Activated T-cell treated with anti-CD3 and anti-CD28 coated beads, Interleukin-2, amount 50 U/mL, for 4 hours (primary cell): ENCODE measurements around the gene HMGA1. TPM values are rescaled to one million over a fixed set of nuclear protein-coding genes. Genes with fewer than 3 reads are reported as not detected.
A peak's percentile ranks its signal among the peaks of the same experiment; 100 is the strongest.

Source experiments
- ATAC-seq, 2 donors: fragments of 200-7000 bp; cut with Tn5 transposase; one replicate each; pipeline ENCODE4 v1.10.0; 2021
- DNase-seq: peaks from one replicate; pipeline ENCODE4 v3.0.0-alpha.2; 2020
- H3K27me3 Mint-ChIP-seq: one replicate; pipeline ENCODE4 v1.8.0; 2021; ENCODE audit warnings: low read depth, mixed read lengths
- H3K36me3 Mint-ChIP-seq: one replicate; pipeline ENCODE4 v1.8.0; 2022; ENCODE audit warnings: mixed read lengths; ENCODE audit not compliant: insufficient read depth
- H3K4me1 Mint-ChIP-seq: one replicate; pipeline ENCODE4 v1.8.0; 2021; ENCODE audit warnings: low read depth, mixed read lengths
- H3K4me3 Mint-ChIP-seq: one replicate; pipeline ENCODE4 v1.8.0; 2021; ENCODE audit warnings: mild to moderate bottlenecking, moderate library complexity, mixed read lengths
- H3K9me3 Mint-ChIP-seq: one replicate; pipeline ENCODE4 v1.8.0; 2021; ENCODE audit warnings: mixed read lengths
- total RNA-seq, 3 donors: library from RNA; stranded (reverse); gene quantifications; one replicate each; pipeline ENCODE4 v1.2.1, GENCODE V29; 2021

Gene HMGA1
- total RNA-seq, 3 donors from 2014 or later, result 646 to 976 (median 781) TPM

DNA sequence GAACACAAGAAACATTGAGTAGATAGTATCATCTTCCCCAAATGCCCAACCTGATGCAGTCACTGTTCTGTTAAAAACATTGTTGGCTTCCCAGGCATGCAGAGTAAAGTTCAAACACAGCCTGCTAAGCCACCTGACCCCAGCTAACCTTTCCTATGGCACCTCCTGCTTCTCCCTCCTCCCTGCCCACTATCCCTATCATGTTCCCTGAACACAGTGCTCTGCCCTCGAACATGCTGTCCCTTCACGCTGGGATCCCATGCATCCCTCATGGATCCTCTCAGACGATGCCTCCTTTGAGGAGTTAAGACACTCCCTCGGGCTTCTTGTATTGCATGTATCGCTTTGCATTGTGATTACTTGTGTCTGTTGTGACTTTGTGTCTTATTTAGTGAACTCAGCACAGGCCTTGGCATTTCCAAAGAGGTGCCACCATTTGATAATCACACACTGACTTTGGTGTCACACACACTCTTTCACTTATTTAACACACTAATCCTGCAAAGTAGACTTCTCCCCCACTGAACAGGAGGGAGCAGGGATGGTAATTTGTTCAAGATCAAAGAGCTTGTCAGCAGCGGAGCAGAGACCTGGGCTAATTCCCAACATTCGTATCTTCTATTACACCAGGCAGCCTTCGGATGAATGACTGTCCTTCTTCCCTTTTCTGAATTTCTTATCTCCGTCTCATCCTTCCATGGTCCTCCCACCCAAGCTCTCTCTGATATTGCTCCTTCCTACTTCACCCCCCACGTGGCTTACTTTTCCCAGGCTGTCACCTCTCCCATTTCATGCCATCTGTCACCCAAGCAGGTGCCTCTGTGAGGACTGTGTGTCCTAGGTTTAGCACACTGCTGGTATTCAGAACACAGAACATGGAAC is 40.4 kb downstream of the HMGA1 start:
- no peak for DNase-seq
- Mint-ChIP-seq H3K4me3 (no peak overlapping the region), H3K4me1 (peaks cover 2% of the 10 kb centered on the region), H3K9me3 (no peaks in the 10 kb centered on the region), H3K27me3 (no peaks in the 10 kb centered on the region), H3K36me3 (peaks cover 21% of the 10 kb centered on the region)
- ATAC-seq, result no peak

DNA sequence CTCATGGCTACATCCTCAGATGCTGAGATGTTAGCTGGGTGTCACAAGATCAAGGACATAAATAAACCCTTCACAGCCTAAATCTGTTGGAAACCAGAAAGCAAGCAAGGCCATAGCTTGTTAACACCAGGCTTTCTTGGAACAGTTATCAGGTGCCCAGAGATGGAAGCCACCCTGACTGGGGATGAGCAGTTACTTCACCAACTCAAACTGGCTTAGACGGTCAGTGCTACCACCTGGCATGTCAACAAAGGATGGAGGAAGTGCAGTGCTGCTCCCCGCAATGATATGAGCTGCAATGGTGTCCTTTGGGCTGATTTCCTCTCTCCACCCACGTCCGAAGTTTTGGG is 41.1 kb downstream of the HMGA1 start:
- peaks cover 2% of the 10 kb centered on the region for H3K4me1 Mint-ChIP-seq

DNA sequence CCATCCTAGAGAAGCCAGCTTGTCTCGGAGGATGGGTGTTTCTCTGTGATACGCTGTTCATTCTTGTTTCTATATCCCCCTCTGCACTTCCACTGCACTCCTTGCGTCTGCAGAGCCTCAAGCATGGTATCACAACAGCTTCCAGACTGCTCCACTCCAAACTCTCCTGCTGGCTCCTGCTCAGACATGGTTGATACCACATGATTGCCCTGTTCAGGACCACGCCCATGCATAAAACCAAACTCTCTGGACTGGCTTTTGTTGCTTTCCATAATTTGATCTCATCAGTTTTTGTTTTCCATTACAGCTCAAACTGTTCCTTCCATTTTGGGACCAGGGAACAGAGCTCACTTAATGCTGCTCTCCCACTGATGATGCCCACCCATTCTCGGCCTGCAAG is 42.2 kb downstream of the HMGA1 start:
- Mint-ChIP-seq H3K4me3 (no peak overlapping the region), H3K4me1 (peaks cover 2% of the 10 kb centered on the region), H3K36me3 (peaks cover 29% of the 10 kb centered on the region), H3K27me3 (no peaks in the 10 kb centered on the region), H3K9me3 (no peaks in the 10 kb centered on the region)
- ATAC-seq (no peak), DNase-seq (no peak)

More for the DNA sequence above, 41.1 kb downstream of the HMGA1 start:
- H3K36me3 Mint-ChIP-seq, result peaks cover 26% of the 10 kb centered on the region
- no peak for DNase-seq
- H3K4me3 Mint-ChIP-seq, result no peak overlapping the region
- no peaks in the 10 kb centered on the region for H3K9me3 Mint-ChIP-seq
- no peaks in the 10 kb centered on the region for H3K27me3 Mint-ChIP-seq
- ATAC-seq, result no peak

- no peaks in the 10 kb centered on the region for H3K27me3 Mint-ChIP-seq
- peaks cover 8% of the 10 kb centered on the region for H3K4me1 Mint-ChIP-seq
- ATAC-seq (no peak), DNase-seq (no peak)
- no peaks in the 10 kb centered on the region for H3K9me3 Mint-ChIP-seq
- H3K4me3 Mint-ChIP-seq, result no peak overlapping the region
- peaks cover 38% of the 10 kb centered on the region for H3K36me3 Mint-ChIP-seq
Observed at GRCh38 chr6:34280216-34280615, 43.5 kb downstream of the HMGA1 start.

DNA sequence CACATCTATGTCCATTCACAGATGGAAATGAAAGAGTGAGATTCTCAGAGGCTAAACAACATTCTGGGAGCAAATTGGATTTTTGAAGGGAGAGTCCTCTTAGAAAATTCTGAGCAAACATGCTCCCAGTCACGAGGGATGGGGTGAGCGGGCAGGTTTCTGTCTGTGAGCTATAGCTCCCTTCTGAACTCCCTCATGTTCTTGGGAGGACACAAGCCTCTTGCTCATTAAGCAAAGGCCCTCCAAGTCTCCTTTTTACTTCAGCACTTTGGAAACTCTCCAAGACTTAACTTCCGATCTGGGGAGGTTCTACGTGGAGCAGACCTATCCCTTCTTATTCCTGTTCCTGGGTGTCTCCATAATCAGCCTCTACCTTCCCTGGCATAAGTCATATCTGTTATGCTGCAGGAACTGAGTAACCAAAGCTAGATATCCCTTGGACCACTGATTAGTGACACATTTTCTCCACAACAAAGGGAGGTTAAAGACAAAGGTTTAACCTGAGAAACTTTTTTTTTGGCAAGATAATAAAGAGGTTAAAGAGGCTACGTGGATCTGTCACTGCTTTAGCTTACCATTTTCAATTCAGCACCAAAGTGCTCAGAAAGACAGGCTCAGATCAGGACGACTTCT is 45.1 kb downstream of the HMGA1 start:
- Mint-ChIP-seq H3K9me3 (no peaks in the 10 kb centered on the region), H3K4me1 (peaks cover 6% of the 10 kb centered on the region), H3K27me3 (no peaks in the 10 kb centered on the region), H3K36me3 (peaks cover 41% of the 10 kb centered on the region), H3K4me3 (no peak overlapping the region)
- no peak for ATAC-seq
- DNase-seq, result no peak

DNA sequence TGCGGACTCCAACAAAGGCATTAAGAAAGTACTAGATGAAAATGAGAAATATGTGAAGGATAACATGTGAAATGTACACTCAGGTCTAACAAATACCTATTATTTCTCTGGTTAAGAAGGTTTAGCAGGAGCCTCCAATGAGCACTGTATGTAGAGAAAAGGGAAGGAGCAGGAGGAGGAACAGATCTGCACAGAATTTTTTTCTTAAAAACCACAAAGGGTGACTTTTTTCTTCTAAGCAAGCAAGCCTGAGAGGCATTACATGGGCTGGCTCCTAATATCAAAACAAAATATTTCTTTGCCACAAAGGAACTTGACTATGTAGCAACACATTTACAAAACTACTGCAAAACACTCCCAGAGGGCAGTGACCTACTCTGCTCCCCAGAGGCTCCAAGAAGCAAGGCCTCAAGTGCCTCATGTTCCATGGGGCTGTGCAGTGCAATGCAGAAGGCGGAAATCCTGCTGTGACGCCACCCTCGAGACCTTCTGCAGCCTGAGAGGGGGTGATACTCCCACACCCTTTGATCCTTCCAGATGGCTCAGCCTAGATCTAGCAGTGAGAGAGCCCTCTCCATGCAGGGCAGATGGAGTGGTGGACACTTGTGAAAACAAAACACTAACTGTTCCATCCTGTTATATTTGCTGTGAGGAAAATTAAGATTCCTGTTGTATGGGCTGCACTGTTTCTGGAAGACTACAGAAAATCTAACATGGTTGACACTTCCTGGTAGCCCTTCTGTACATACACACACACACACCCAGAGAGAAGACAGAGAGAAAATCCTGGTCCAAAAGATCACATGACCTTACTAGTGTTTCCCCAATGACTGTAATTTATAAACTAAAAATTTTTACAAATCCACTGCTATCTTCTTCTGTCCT is 48.1 kb downstream of the HMGA1 start:
- peaks cover 38% of the 10 kb centered on the region for H3K36me3 Mint-ChIP-seq
- no peaks in the 10 kb centered on the region for H3K9me3 Mint-ChIP-seq
- H3K4me1 Mint-ChIP-seq, result peaks cover 16% of the 10 kb centered on the region
- no peak for ATAC-seq
- DNase-seq, result no peak
- no peaks in the 10 kb centered on the region for H3K27me3 Mint-ChIP-seq
- H3K4me3 Mint-ChIP-seq, result no peak overlapping the region

GRCh38 chr6:34285448-34286164 is 48.9 kb downstream of the HMGA1 start:
- Mint-ChIP-seq H3K9me3 (no peaks in the 10 kb centered on the region), H3K27me3 (no peaks in the 10 kb centered on the region), H3K4me1 (peaks cover 16% of the 10 kb centered on the region), H3K4me3 (no peak overlapping the region), H3K36me3 (peaks cover 38% of the 10 kb centered on the region)
- ATAC-seq (no peak), DNase-seq (no peak)

DNA sequence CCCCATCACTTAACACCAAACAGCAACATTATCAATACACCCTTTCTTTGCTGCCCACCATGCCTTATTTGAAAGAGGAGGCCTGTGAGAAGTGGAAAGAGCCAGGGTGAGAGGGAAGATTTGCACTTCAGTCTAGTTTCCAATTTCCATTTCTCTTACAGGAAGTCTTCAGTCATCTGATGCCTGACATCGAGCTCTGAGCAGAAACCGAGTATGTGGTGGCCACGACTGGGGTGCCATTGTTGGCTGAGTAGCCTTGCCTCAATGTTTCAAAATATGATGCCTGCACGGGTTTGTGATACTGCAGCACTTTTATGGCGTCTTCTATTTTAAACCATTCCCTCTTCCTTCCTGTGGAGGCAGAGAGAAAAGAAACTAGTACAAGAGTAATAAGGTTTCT is 51.9 kb downstream of the HMGA1 start:
- H3K9me3 Mint-ChIP-seq, result no peaks in the 10 kb centered on the region
- no peaks in the 10 kb centered on the region for H3K27me3 Mint-ChIP-seq
- H3K4me1 Mint-ChIP-seq, result peaks cover 16% of the 10 kb centered on the region
- DNase-seq, result no peak
- ATAC-seq, result no peak
- H3K36me3 Mint-ChIP-seq, result peaks cover 36% of the 10 kb centered on the region
- H3K4me3 Mint-ChIP-seq, result no peak overlapping the region

DNA sequence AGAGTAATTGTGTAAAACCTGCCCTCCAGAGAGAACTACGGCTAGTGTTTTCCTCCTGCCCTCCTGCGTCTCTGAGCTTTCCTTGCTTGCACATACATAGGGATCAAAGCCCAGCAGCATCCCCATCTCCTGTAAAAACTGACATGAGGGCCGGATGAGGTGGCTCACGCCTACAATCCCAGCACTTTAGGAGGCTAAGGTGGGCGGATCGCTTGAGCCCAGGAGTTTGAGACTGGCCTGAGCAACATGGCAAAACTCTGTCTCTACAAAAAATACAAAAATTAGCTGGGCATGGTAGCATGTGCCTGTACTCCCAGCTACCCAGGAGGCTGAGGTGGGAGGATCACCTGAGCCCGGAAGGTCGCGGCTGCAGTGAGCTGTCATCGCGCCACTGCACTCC is 52.5 kb downstream of the HMGA1 start:
- Mint-ChIP-seq H3K36me3 (peaks cover 34% of the 10 kb centered on the region), H3K9me3 (no peaks in the 10 kb centered on the region), H3K4me3 (no peak overlapping the region), H3K27me3 (no peaks in the 10 kb centered on the region), H3K4me1 (peaks cover 16% of the 10 kb centered on the region)
- DNase-seq (no peak), ATAC-seq (no peak)

DNA sequence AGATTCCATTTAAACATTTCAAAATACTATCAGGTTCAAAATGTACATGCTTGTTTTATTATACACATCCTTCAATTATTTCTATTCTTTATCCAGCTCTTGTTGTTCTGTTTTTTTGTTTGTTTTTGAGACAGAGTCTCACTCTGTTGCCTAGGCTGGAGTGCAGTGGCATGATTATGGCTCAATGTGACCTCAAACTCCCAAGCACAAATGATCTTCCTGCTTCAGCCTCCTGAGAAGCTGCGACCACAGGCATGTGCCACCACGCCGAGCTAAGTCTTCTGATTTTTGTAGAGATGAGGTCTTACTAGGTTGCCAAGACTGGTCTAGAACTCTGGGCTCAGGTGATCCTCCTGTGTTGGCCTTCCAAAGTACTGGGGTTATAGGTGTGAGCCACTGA is 56.3 kb downstream of the HMGA1 start:
- H3K4me1 Mint-ChIP-seq, result peaks cover 25% of the 10 kb centered on the region
- DNase-seq, result no peak
- no peak for ATAC-seq

DNA sequence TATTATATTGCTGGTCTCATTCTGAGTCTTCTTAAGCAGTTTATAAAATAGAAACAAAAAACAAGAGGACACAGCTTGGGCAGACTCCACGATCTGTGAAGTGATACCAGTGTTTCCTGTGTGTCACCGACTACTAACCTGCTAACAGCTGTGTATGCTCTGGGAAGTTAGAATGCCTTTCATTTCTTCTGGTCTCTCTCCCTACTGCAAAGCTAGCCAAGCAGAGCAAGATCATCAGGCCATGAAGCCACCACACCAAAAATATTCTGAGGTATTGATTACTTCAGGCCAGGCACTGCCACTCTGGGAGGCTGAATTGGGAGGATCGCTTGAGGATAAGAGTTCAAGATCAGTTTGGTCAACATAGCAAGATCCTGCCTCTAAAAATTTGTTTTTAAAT is 59.0 kb downstream of the HMGA1 start:
- Mint-ChIP-seq H3K4me3 (no peak overlapping the region), H3K36me3 (peaks cover 30% of the 10 kb centered on the region), H3K27me3 (no peaks in the 10 kb centered on the region), H3K9me3 (no peaks in the 10 kb centered on the region), H3K4me1 (peaks cover 15% of the 10 kb centered on the region)
- DNase-seq (no peak), ATAC-seq (peak; percentile 43 to 58)

More for the DNA sequence above, 56.3 kb downstream of the HMGA1 start:
- Mint-ChIP-seq H3K36me3 (peaks cover 30% of the 10 kb centered on the region), H3K4me3 (no peak overlapping the region), H3K27me3 (no peaks in the 10 kb centered on the region), H3K9me3 (no peaks in the 10 kb centered on the region)
